HEK293T (cell line): ENCODE results near the gene MGAT5B.
"Not testable (repeated sequence)": the region's sequence is repeated elsewhere in the genome, so short reads cannot be mapped to it uniquely, and the experiment has no call there.

Experiments
- CTCF ChIA-PET: fragments of 350-600 bp; formaldehyde crosslinking; extraction: SDS; loops from one replicate; lab custom pipeline; 2021; ENCODE audit warnings: antibody characterized with exemption, inconsistent platforms; lab: Yijun Ruan, JAX
- POLR2A ChIA-PET: fragments of 350-600 bp; formaldehyde crosslinking; extraction: SDS; loops from one replicate; lab custom pipeline; 2020; ENCODE audit warnings: antibody characterized with exemption, inconsistent platforms; lab: Yijun Ruan, JAX
- DNase-seq: peaks from one replicate; pipeline ENCODE4 v3.0.0; 2012; ENCODE audit warnings: mixed read lengths; ENCODE audit errors: extremely low spot score
- ARNT ChIP-seq: fragments of 450-650 bp; IDR thresholded peaks from 2 replicates; pipeline ENCODE4 v1.6.1; 2017; ENCODE audit warnings: mild to moderate bottlenecking
- BHLHE40 ChIP-seq: fragments of 450-650 bp; IDR thresholded peaks from 2 replicates; pipeline ENCODE4 v1.6.1; 2016; ENCODE audit warnings: mild to moderate bottlenecking, moderate library complexity, borderline replicate concordance
- CTBP1 ChIP-seq: fragments of 450-650 bp; IDR thresholded peaks from 2 replicates; pipeline ENCODE4 v1.6.1; 2016; ENCODE audit warnings: borderline replicate concordance
- ELF4 ChIP-seq: fragments of 450-650 bp; IDR thresholded peaks from 2 replicates; pipeline ENCODE4 v1.6.1; 2017; ENCODE audit warnings: antibody characterized with exemption
- FOXA1 ChIP-seq: fragments of 450-650 bp; IDR thresholded peaks from 2 replicates; pipeline ENCODE4 v1.6.1; 2016; ENCODE audit warnings: mild to moderate bottlenecking
- FOXK2 ChIP-seq: fragments of 450-650 bp; IDR thresholded peaks from 2 replicates; pipeline ENCODE4 v1.6.1; 2016; ENCODE audit warnings: mild to moderate bottlenecking
- FOXM1 ChIP-seq: fragments of 450-650 bp; IDR thresholded peaks from 2 replicates; pipeline ENCODE4 v1.6.1; 2017; ENCODE audit warnings: mild to moderate bottlenecking, borderline replicate concordance
- HDGF ChIP-seq: fragments of 450-650 bp; IDR thresholded peaks from 2 replicates; pipeline ENCODE4 v1.6.1; 2017; ENCODE audit warnings: antibody characterized with exemption, borderline replicate concordance
- L3MBTL2 ChIP-seq: fragments of 450-650 bp; conservative IDR thresholded peaks from 2 replicates; pipeline ENCODE4 v1.6.1; 2016; ENCODE audit warnings: mild to moderate bottlenecking
- LEF1 ChIP-seq: fragments of 450-650 bp; IDR thresholded peaks from 2 replicates; pipeline ENCODE4 v1.6.1; 2017; ENCODE audit warnings: mild to moderate bottlenecking, borderline replicate concordance
- NFRKB ChIP-seq: fragments of 450-650 bp; IDR thresholded peaks from 2 replicates; pipeline ENCODE4 v1.6.1; 2016; ENCODE audit warnings: mild to moderate bottlenecking, moderate library complexity
- PKNOX1 ChIP-seq: fragments of 450-650 bp; IDR thresholded peaks from 2 replicates; pipeline ENCODE4 v1.6.1; 2016
- SP1 ChIP-seq: fragments of 450-650 bp; IDR thresholded peaks from 2 replicates; pipeline ENCODE4 v1.6.1; 2017
- SUZ12 ChIP-seq: fragments of 450-650 bp; IDR thresholded peaks from 2 replicates; pipeline ENCODE4 v1.6.1; 2016; ENCODE audit warnings: mild to moderate bottlenecking
- TARDBP ChIP-seq: fragments of 450-650 bp; IDR thresholded peaks from 2 replicates; pipeline ENCODE4 v1.6.1; 2016
- ZNF384 ChIP-seq: fragments of 450-650 bp; IDR thresholded peaks from 2 replicates; pipeline ENCODE4 v1.6.1; 2016

The MGAT5B gene

GRCh38 chr17:76966486-76967181 is 98.4 kb downstream of the MGAT5B start:
- CTCF ChIA-PET = interaction anchor here (0.8 kb wide), 1 partner anchor 90 kb away, joined by 3 read pairs; no protein-coding TSS in a partner anchor
- TF ChIP-seq PKNOX1 = no peak
- TF ChIP-seq FOXM1 = no peak
- no peak for DNase-seq
- POLR2A ChIA-PET = no interaction called here

- CTCF ChIA-PET = interaction anchor here (0.8 kb wide), 1 partner anchor 88 kb away, joined by 3 read pairs; no protein-coding TSS in a partner anchor
- POLR2A ChIA-PET = interaction anchor here (1.9 kb wide), 1 partner anchor 10 kb away, joined by 8 read pairs; no protein-coding TSS in a partner anchor
- DNase-seq = no peak
- no peak for TF ChIP-seq ARNT
- no peak for TF ChIP-seq HDGF
- TF ChIP-seq PKNOX1 = no peak
- no peak for TF ChIP-seq BHLHE40
- no peak for TF ChIP-seq SP1
- TF ChIP-seq FOXK2 = no peak
- TF ChIP-seq ZNF384 = no peak
- TF ChIP-seq ELF4 = no peak
- no peak for TF ChIP-seq NFRKB
- TF ChIP-seq FOXA1 = no peak
- no peak for TF ChIP-seq TARDBP
- TF ChIP-seq L3MBTL2 = no peak
- no peak for TF ChIP-seq LEF1
- no peak for TF ChIP-seq FOXM1
- TF ChIP-seq SUZ12 = no peak
- TF ChIP-seq CTBP1 = no peak
Measured at GRCh38 chr17:76967762-76968161, 99.6 kb downstream of the MGAT5B start.

- TF ChIP-seq L3MBTL2 (peak; percentile 76), FOXK2 (no peak), TARDBP (no peak), CTBP1 (no peak)
- DNase-seq = peak; percentile 58
- ChIA-PET POLR2A (interaction anchor here (0.7 to 1.9 kb wide), 27 partner anchors 8 to 286 kb away, joined by 3 to 13 read pairs (median 4); no protein-coding TSS in a partner anchor), CTCF (interaction anchor here (0.5 to 1.7 kb wide), 4 partner anchors 13 to 1128 kb away, joined by 3 to 6 read pairs (median 4); partner anchors contain the start of gene MGAT5B)
Measured at GRCh38 chr17:76968707-76969597, 100.7 kb downstream of the MGAT5B start.

GRCh38 chr17:76969598-76970172 is 101.5 kb downstream of the MGAT5B start:
- peak; percentile 77 for DNase-seq
- POLR2A ChIA-PET = interaction anchor here (0.7 to 1.9 kb wide), 26 partner anchors 9 to 285 kb away, joined by 3 to 13 read pairs (median 4); no protein-coding TSS in a partner anchor
- no peak for TF ChIP-seq NFRKB
- TF ChIP-seq ELF4 = no peak
- TF ChIP-seq LEF1 = no peak
- no peak for TF ChIP-seq ARNT
- TF ChIP-seq TARDBP = no peak
- no peak for TF ChIP-seq SUZ12
- TF ChIP-seq PKNOX1 = no peak
- no peak for TF ChIP-seq HDGF
- no peak for TF ChIP-seq CTBP1
- TF ChIP-seq BHLHE40 = no peak
- no peak for TF ChIP-seq L3MBTL2
- no peak for TF ChIP-seq FOXK2
- no peak for TF ChIP-seq SP1
- TF ChIP-seq FOXA1 = no peak
- CTCF ChIA-PET = interaction anchor here (0.5 to 1.7 kb wide), 3 partner anchors 14 to 1128 kb away, joined by 3 to 6 read pairs (median 4); partner anchors contain the start of gene MGAT5B

GRCh38 chr17:76970228-76970627 is 102.0 kb downstream of the MGAT5B start:
- ChIA-PET POLR2A (interaction anchor here (1.0 kb wide), 1 partner anchor 36 kb away, joined by 3 read pairs; no protein-coding TSS in a partner anchor), CTCF (interaction anchor here (1.7 kb wide), 1 partner anchor 102 kb away, joined by 6 read pairs; the partner anchor contains the start of gene MGAT5B)

More at GRCh38 chr17:76970228-76970627, 102.0 kb downstream of the MGAT5B start:
- DNase-seq = not testable (repeated sequence)
